Heart left ventricle (tissue), 13 donors: Measurements from ENCODE around the gene WIPF2.

Experiments
- POLR2A ChIP-seq, 2 donors: fragments of 450-650 bp; IDR thresholded peaks; one replicate each; pipeline ENCODE4 v1.6.1; 2017; ENCODE audit warnings: antibody characterized with exemption in 2 of 2, mild to moderate bottlenecking in 2 of 2, moderate library complexity in 2 of 2
- TF ChIP-seq, protein P1 (sequence below), 12 donors: fragments of 200-600 bp; sonication (generic) in 4 of 12; IDR thresholded peaks; one replicate each; pipeline versions ENCODE4 v1.5.0 to v1.8.0; 2018 to 2022; ENCODE audit warnings: antibody characterized with exemption in 12 of 12, mild to moderate bottlenecking in 5 of 12
- donor health status: ischemic (EF 13 %, LVEDD 7.1; RV severe dilation, severe dysfunction).
- donor health status: DM: no; HTN: yes; CAD: no.
- donor health status: DM: no; HTN: no; CAD: no.
- donor health status: ischemic (EF 25% LVEDD 6.9; RV normal size, moderate dysfunction).
- donor health status: ischemic (EF 25% LVEDD 5.7; RV mildly dilated, moderate dysfunction).
- donor health status: ischemic (EF 35%, LVEDD 5.7; RV mildly dilated, moderate dysfunction).
- donor health status: nonischemic (EF 11% LVEDD 7.7; RV severe dilation, severe dysfunction).
- donor health status: DM: yes; HTN: yes; CAD: no.
- donor health status: PGD.
- donor health status: ischemic (EF 29% LVEDD 5.4; RV normal size, mild dysfunction).
- donor health status: nonischemic (EF 23%, LVEDD 6.1; RV moderate dilation, normal function).

GRCh38 chr17:40198576-40198975, 20.5 kb upstream of the WIPF2 start:
- TF ChIP-seq, protein P1, sequence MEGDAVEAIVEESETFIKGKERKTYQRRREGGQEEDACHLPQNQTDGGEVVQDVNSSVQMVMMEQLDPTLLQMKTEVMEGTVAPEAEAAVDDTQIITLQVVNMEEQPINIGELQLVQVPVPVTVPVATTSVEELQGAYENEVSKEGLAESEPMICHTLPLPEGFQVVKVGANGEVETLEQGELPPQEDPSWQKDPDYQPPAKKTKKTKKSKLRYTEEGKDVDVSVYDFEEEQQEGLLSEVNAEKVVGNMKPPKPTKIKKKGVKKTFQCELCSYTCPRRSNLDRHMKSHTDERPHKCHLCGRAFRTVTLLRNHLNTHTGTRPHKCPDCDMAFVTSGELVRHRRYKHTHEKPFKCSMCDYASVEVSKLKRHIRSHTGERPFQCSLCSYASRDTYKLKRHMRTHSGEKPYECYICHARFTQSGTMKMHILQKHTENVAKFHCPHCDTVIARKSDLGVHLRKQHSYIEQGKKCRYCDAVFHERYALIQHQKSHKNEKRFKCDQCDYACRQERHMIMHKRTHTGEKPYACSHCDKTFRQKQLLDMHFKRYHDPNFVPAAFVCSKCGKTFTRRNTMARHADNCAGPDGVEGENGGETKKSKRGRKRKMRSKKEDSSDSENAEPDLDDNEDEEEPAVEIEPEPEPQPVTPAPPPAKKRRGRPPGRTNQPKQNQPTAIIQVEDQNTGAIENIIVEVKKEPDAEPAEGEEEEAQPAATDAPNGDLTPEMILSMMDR (IDR thresholded peaks at IDR 0.05): no peak
- TF ChIP-seq POLR2A (IDR thresholded peaks at IDR 0.05): no peak
